IPS DF 4.7 (cell line): ENCODE results near the gene SCO2.

ENCODE experiments used
- DNase-seq: peaks from one replicate; pipeline ENCODE4 v3.0.0-alpha.2; 2013; ENCODE audit warnings: low spot score; ENCODE audit errors: extremely low read depth

SCO2 gene

GRCh38 chr22:50502628-50503474, 22.5 kb downstream of the SCO2 start:
- DNase-seq, result no peak

- no peak for DNase-seq
Observed at GRCh38 chr22:50502096-50502495, 23.3 kb downstream of the SCO2 start.

DNA sequence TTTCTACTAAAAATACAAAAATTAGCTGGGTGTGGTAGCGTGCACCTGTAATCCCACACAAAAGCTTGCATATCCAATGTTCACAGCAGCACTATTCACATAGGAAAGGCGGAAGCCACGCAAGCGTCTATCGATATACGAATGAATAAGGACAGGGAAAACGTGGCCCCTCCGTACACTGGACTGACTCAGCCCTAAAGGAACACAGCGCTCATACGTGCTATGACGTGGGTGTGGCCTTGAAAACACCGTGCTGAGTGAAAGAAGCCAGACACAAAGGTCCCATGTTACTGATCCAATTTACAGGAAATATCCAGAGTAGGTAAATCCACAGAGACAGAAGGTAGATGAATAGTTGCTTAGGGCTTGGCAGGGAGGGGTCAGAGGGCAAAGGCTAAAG, 24.9 kb downstream of the SCO2 start:
- DNase-seq, result no peak

- peak; percentile 44 for DNase-seq
Observed at GRCh38 chr22:50498322-50498890, 27.0 kb downstream of the SCO2 start.

- DNase-seq, result no peak
Observed at GRCh38 chr22:50497093-50497492, 28.3 kb downstream of the SCO2 start.

- DNase-seq, result no peak
Observed at GRCh38 chr22:50490531-50491308, 34.7 kb downstream of the SCO2 start.

DNA sequence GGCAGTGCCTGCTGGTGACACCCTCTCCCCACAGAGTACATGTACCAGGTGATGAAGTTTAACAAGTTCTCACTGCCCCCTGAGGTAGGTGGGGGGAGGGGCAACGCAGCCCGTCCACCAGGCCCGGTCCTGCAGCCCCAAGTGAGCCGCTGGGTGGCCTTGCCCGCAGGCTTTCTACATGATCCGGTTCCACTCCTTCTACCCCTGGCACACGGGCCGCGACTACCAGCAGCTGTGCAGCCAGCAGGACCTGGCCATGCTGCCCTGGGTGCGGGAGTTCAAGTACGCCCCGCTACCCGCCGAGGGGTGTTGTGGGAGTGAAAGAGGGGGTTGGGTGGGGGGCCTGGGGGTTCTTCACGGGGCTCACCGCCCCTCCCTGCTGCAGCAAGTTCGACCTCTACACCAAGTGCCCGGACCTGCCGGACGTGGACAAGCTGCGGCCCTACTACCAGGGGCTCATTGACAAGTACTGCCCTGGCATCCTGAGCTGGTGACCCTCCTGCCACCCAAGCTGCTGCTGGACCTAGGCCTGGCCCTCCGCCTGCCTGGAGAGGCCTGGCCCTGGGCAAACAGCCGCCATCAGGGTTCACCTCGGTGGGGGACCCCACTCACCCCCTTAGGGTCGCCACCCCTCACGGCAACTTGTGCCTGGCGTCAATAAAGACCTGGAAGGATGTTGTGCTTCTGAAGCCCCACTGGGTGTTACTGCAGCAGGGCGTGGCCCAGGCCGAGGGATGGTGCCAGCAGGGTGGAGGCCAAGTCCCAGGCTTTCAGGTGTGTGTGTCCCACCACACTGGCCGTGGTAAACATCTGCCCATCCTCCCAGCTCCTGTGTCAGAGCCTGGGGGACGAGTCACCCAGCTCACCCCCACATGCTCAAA, 35.8 kb downstream of the SCO2 start:
- no peak for DNase-seq

DNA sequence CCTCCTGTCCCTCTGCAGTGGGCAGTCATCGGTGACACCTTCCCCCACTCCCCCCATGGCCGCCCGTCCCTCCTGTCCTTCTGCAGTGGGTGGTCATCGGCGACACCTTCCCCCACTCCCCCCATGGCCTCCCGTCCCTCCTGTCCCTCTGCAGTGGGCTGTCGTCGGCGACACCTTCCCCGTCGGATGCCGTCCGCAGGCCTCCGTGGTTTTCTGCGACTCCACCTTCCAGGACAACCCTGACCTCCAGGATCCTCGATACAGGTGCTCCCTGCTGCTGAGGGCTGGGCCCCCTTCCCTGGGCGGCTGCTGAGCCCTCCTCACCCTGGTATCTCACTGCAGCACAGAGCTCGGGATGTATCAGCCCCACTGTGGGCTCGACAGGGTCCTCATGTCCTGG, 36.5 kb downstream of the SCO2 start:
- DNase-seq, result no peak

DNA sequence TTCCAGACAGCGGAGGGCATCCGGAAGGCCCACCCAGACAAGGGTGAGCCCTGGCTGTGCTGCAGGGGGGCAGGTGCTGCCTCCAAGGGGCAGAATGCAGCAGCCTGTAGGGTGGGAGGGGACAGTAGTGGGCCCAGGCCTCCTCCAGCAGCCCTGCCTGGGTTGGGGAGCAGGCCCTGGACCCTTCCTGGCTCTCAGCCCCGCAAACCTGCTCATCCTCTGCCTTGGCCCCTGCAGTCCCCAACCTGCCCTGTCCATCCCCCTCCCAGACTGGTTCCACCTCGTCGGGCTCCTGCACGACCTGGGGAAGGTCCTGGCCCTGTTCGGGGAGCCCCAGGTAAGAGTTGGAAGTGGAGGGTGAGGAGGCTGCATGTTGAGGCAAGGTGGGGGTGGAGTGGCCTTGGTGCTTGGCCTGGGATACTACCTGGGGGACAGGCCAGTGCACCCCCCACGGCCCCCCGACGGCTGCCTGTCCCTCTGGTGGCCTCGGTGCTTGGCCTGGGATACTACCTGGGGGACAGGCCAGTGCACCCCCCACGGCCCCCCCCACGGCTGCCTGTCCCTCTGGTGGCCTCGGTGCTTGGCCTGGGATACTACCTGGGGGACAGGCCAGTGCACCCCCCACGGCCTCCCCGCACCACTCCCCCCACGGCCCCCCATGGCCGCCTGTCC, 37.3 kb downstream of the SCO2 start:
- DNase-seq, result no peak

- DNase-seq, result no peak
Observed at GRCh38 chr22:50487290-50488005, 38.0 kb downstream of the SCO2 start.

- no peak for DNase-seq
Observed at GRCh38 chr22:50486561-50487289, 38.7 kb downstream of the SCO2 start, which contains the start of gene MIOX. Gene MIOX (plus strand): TSS chr22:50486859. CDS start chr22:50486898, 39 bp downstream.

GRCh38 chr22:50485221-50486131, 39.9 kb downstream of the SCO2 start:
- DNase-seq, result no peak

- DNase-seq, result no peak
Observed at GRCh38 chr22:50483977-50484853, 41.2 kb downstream of the SCO2 start.

- DNase-seq, result no peak
Observed at GRCh38 chr22:50483556-50483955, 41.8 kb downstream of the SCO2 start.

DNA sequence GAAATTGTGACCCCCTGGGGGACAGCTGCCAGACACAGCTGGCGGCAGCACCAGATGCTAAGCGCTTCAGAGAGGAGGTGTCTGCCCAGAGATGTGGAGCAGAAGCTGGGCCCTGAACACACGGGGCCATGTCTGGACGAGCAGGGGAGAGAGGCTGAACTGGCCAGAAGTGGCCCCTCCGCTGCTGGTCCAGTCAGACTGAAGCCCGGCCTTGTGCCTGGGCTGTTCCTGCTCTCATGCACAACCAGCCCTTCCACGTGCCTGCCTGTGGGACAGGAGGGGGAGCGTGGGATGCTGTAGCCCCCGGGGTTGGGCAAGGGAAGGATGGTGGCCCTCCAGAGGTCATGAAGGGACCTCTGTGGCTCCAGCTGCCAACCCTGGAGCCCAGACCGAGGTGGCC, 42.3 kb downstream of the SCO2 start:
- no peak for DNase-seq

DNA sequence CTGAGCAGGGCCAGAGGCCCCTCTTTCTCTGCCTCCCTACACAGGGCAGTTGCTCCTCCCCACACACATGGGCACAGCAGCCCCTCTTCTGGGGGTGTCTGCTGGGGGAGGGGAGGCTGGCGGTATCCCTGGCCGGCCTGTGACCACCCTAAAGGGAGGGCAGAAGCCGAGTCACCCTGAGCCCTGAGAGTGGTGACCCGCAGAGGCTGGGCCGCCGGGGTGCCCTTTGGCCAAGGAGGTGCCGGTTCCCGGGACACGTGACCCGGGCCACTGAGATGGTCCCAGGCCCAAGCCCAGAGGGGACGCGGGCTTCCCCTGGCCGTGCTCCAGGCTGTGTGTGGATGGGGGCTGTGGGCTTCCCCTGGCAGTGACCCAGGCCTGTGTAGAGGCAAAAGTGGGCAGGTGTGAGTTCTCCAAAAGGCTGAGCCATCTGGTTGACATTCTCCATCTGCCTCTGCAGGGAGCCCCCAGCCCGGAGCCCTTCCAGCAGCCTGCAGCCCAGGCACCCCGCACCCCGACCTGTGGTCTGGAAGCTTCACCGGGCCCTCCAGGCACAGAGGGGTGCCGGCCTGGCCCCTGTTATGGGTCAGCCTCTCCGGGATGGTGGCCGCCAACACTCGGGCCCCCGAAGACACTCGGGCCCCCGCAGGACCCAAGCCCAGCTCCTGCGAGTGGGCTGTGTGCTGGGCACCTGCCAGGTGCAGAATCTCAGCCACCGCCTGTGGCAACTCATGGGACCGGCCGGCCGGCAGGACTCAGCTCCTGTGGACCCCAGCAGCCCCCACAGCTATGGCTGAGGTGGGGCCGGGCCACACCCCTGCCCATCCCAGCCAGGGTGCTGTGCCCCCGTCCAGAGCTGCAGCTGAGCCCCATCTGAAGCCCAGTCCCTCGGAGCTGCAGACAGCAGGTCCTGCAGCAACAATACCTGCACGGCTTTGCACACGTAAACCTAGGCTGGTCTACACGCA, 43.0 kb downstream of the SCO2 start:
- no peak for DNase-seq
